Prostate gland (tissue), 2 donors: ENCODE data around the gene MYOZ3. TPM values are rescaled to one million over a fixed set of nuclear protein-coding genes. Genes with fewer than 3 reads are reported as not detected.

Source experiments
- DNase-seq: peaks from one replicate; pipeline ENCODE4 v3.0.0-alpha.2; 2019; ENCODE audit warnings: low spot score
- H3K27ac ChIP-seq, 2 donors: fragments of 200-600 bp; sonication (generic); 2 replicates each; pipeline ENCODE4 v1.5.1; 2017 to 2019
- H3K27me3 ChIP-seq: fragments of 200-600 bp; sonication (generic); replicated peaks from 2 replicates; pipeline ENCODE4 v1.5.1; 2019; ENCODE audit not compliant: insufficient read depth
- H3K36me3 ChIP-seq, 2 donors: fragments of 200-600 bp; sonication (generic); 1 replicate in 1 of 2; 2 replicates in 1 of 2; pipeline versions ENCODE4 v1.5.1 to v1.8.1; 2017 to 2019
- H3K4me1 ChIP-seq: fragments of 200-600 bp; sonication (generic); replicated peaks from 2 replicates; pipeline ENCODE4 v1.5.1; 2019
- H3K4me3 ChIP-seq, 2 donors: fragments of 200-600 bp; sonication (generic); 2 replicates each; pipeline ENCODE4 v1.5.1; 2017 to 2019
- H3K9me3 ChIP-seq: fragments of 200-600 bp; sonication (generic); 2 replicates; pipeline ENCODE4 v1.5.1; 2017
- CTCF ChIP-seq, 4 experiments: fragments of 200-600 bp in 2 of 4; fragments of 450-650 bp in 2 of 4; sonication (generic) in 2 of 4; IDR thresholded peaks; 1 replicate in 3 of 4; 2 replicates in 1 of 4; pipeline ENCODE4 v1.5.1; 2016 to 2019; ENCODE audit warnings: antibody characterized with exemption in 4 of 4, mild to moderate bottlenecking in 2 of 4, moderate library complexity in 2 of 4
- POLR2A ChIP-seq: fragments of 450-650 bp; IDR thresholded peaks from one replicate; pipeline ENCODE4 v1.6.1; 2016; ENCODE audit warnings: antibody characterized with exemption, mild to moderate bottlenecking
- POLR2AphosphoS5 ChIP-seq: sonication (generic); formaldehyde crosslinking; IDR thresholded peaks from one replicate; pipeline ENCODE4 v1.6.1; 2017; ENCODE audit warnings: antibody characterized with exemption
- WGBS: methylation state at CpG from one replicate; pipeline ENCODE4 v1.1.5; 2018; 5-methylcytosine and 5-hydroxymethylcytosine counted together
- intact Hi-C: fragments of 100-400 bp; cut with DNase I; formaldehyde crosslinking; loops from one replicate; pipeline ENCODE4 v1.14.2; 2022
- total RNA-seq, 2 donors: library from RNA; depleted of rRNA; stranded (reverse); fragments of >200 nt; gene quantifications; one replicate each; pipeline ENCODE4 v1.1.0, GENCODE V29; 2016

Gene MYOZ3
- total RNA-seq, 2 donors from 2014 or later: 1.2 to 14.1 TPM

- H3K27me3 ChIP-seq: no peaks in the 10 kb centered on the region
- H3K4me1 ChIP-seq: no peaks in the 10 kb centered on the region
- no peak overlapping the region for H3K4me3 ChIP-seq
- intact Hi-C loops: no loop called here
- DNase-seq: no peak
- WGBS: 23% methylated on average over 1 of the region's 1 CpG
- no peak overlapping the region for H3K27ac ChIP-seq
- H3K9me3 ChIP-seq: no peaks in the 10 kb centered on the region
- TF ChIP-seq POLR2AphosphoS5: no peak
- no peak for TF ChIP-seq POLR2A
- no peak for TF ChIP-seq CTCF (IDR thresholded peaks at IDR 0.05)
- H3K36me3 ChIP-seq: peaks cover 17 to 19% of the 10 kb centered on the region in 2 donors
Observed at GRCh38 chr5:150689120-150689519, 28.1 kb downstream of the MYOZ3 start.

- Histone ChIP-seq H3K27me3 (no peaks in the 10 kb centered on the region), H3K9me3 (no peaks in the 10 kb centered on the region), H3K4me1 (no peaks in the 10 kb centered on the region), H3K36me3 (peaks cover 18 to 30% of the 10 kb centered on the region in 2 donors), H3K27ac (no peak overlapping the region), H3K4me3 (no peak overlapping the region)
- 52% methylated on average over 6 of the region's 6 CpGs for WGBS
- no peak for TF ChIP-seq POLR2A
- TF ChIP-seq POLR2AphosphoS5: no peak
- TF ChIP-seq CTCF (IDR thresholded peaks at IDR 0.05): no peak
- intact Hi-C loops: no loop called here
- DNase-seq: no peak
Observed at GRCh38 chr5:150690760-150691159, 29.7 kb downstream of the MYOZ3 start.

- Histone ChIP-seq H3K27ac (no peak overlapping the region), H3K4me3 (no peak overlapping the region), H3K4me1 (no peaks in the 10 kb centered on the region), H3K36me3 (peaks cover 20 to 30% of the 10 kb centered on the region in 2 donors), H3K9me3 (no peaks in the 10 kb centered on the region), H3K27me3 (no peaks in the 10 kb centered on the region)
- TF ChIP-seq POLR2AphosphoS5: no peak
- no peak for TF ChIP-seq CTCF (IDR thresholded peaks at IDR 0.05)
- TF ChIP-seq POLR2A: no peak
- 77% methylated on average over 3 of the region's 3 CpGs for WGBS
- DNase-seq: no peak
- intact Hi-C loops: no loop called here
Observed at GRCh38 chr5:150692276-150692675, 31.2 kb downstream of the MYOZ3 start.

GRCh38 chr5:150694612-150695011 is 33.6 kb downstream of the MYOZ3 start:
- H3K4me1 ChIP-seq: peaks cover 2% of the 10 kb centered on the region
- intact Hi-C loops: no loop called here
- H3K36me3 ChIP-seq: peaks cover 21 to 40% of the 10 kb centered on the region in 2 donors
- H3K9me3 ChIP-seq: no peaks in the 10 kb centered on the region
- no peak for DNase-seq
- no peak for TF ChIP-seq CTCF (IDR thresholded peaks at IDR 0.05)
- TF ChIP-seq POLR2AphosphoS5: no peak
- no peak for TF ChIP-seq POLR2A
- no peaks in the 10 kb centered on the region for H3K27me3 ChIP-seq
- WGBS: 69% methylated on average over 3 of the region's 3 CpGs
- no peak overlapping the region for H3K27ac ChIP-seq
- no peak overlapping the region for H3K4me3 ChIP-seq

GRCh38 chr5:150700246-150700593 is 39.2 kb downstream of the MYOZ3 start:
- H3K27ac ChIP-seq: peak overlapping the region; percentile 96 to 97
- intact Hi-C loops: loop anchor here (2.0 to 5.0 kb wide), 2 partner anchors 79 to 138 kb away; partner anchors contain the start of gene SMIM3
- peaks cover 2% of the 10 kb centered on the region for H3K4me1 ChIP-seq
- no peak for DNase-seq
- peak overlapping the region; percentile 96 to 97 for H3K4me3 ChIP-seq
- under 1% methylated on average over 15 of the region's 15 CpGs for WGBS
- TF ChIP-seq CTCF (IDR thresholded peaks at IDR 0.05) (no peak), POLR2AphosphoS5 (no peak), POLR2A (no peak)
- no peaks in the 10 kb centered on the region for H3K9me3 ChIP-seq
- H3K27me3 ChIP-seq: no peaks in the 10 kb centered on the region
- peaks cover 3 to 10% of the 10 kb centered on the region in 2 donors for H3K36me3 ChIP-seq
